Adrenal gland (tissue), 12 donors: ENCODE measurements around the gene BCL2L11. TPM values are rescaled to one million over a fixed set of nuclear protein-coding genes. Genes with fewer than 3 reads are reported as not detected.

Experiments
- DNase-seq, 7 donors: peaks; one replicate each; pipeline ENCODE4 v3.0.0-alpha.2; 2019 to 2020
- H3K27ac ChIP-seq, 5 donors: fragments of 200-600 bp; sonication (generic) in 4 of 5; 1 replicate in 3 of 5; 2 replicates in 2 of 5; pipeline versions ENCODE4 v1.5.1 to v1.8.0; 2016 to 2020; ENCODE audit warnings: mild to moderate bottlenecking in 1 of 5
- H3K27me3 ChIP-seq: fragments of 200-600 bp; 2 replicates; pipeline ENCODE4 v1.8.0; 2021
- H3K36me3 ChIP-seq, 2 donors: fragments of 200-600 bp; replicated peaks in 1 of 2; 1 replicate in 1 of 2; 2 replicates in 1 of 2; pipeline versions ENCODE4 v1.5.1 to v1.8.0; 2018 to 2022
- H3K4me1 ChIP-seq, 2 donors: fragments of 200-600 bp; replicated peaks in 1 of 2; 1 replicate in 1 of 2; 2 replicates in 1 of 2; pipeline versions ENCODE4 v1.5.1 to v1.8.0; 2018 to 2021
- H3K4me3 ChIP-seq, 4 donors: fragments of 200-600 bp; sonication (generic) in 3 of 4; one replicate each; pipeline ENCODE4 v1.5.1; 2016 to 2018
- H3K9me3 ChIP-seq, 3 donors: fragments of 200-600 bp; sonication (generic) in 1 of 3; replicated peaks in 1 of 3; 1 replicate in 2 of 3; 2 replicates in 1 of 3; pipeline versions ENCODE4 v1.5.1 to v1.8.0; 2016 to 2021
- CTCF ChIP-seq, 6 experiments: fragments of 450-650 bp in 4 of 6; fragments of 200-600 bp in 2 of 6; sonication (generic) in 1 of 6; IDR thresholded peaks; 1 replicate in 5 of 6; 2 replicates in 1 of 6; pipeline versions ENCODE4 v1.5.1 to v1.8.0; 2016 to 2021; ENCODE audit warnings: antibody characterized with exemption in 6 of 6, mild to moderate bottlenecking in 2 of 6, moderate library complexity in 1 of 6
- POLR2A ChIP-seq, 2 donors: fragments of 450-650 bp; IDR thresholded peaks; one replicate each; pipeline ENCODE4 v1.6.1; 2017; ENCODE audit warnings: antibody characterized with exemption in 2 of 2, mild to moderate bottlenecking in 2 of 2, moderate library complexity in 1 of 2
- WGBS, 4 donors: extraction: QIAGEN DNeasy Blood & Tissue Kit in 2 of 4; methylation state at CpG; one replicate each; pipeline versions ENCODE4 v1.1.5 to v1.1.7; 2013 to 2017; 5-methylcytosine and 5-hydroxymethylcytosine counted together
- intact Hi-C, 2 donors: fragments of 100-400 bp; cut with DNase I; formaldehyde crosslinking; loops; one replicate each; pipeline versions ENCODE4 v1.14.1 to v1.15.0; 2022 to 2023
- polyA plus RNA-seq, 3 donors: library from polyadenylated mRNA; stranded (reverse); fragments of 200-250 nt in 2 of 3; fragments of 350-450 nt in 1 of 3; fragmentation: Illumina TruSeq in 1 of 3; extraction: RNeasy Lipid Tissue Mini Kit (QIAGEN cat#74804) in 1 of 3; gene quantifications; one replicate each; pipeline ENCODE4 v1.2.3, GENCODE V29; 2013 to 2014
- total RNA-seq, 9 donors: library from RNA; depleted of rRNA in 4 of 9; stranded (reverse); fragments of >200 nt in 4 of 9; fragments of 120-200 nt in 1 of 9; fragmentation: NEBNext Ultra II Directional in 1 of 9; extraction: Animal tissue kit (Norgen Biotek cat#: 25700) in 1 of 9; gene quantifications; one replicate each; pipeline versions ENCODE4 v1.1.0 to v1.2.4, GENCODE V29; 2013 to 2023
- donor health status: healthy with polysubstance abuse.
- donor health status: Bipolar disorder and iron deficiency.
- donor health status: DM: yes; HTN: yes; CAD: no.
- donor health status: DM: no; HTN: no; CAD: no.
- donor health status: DM: no; HTN: no; CAD: no.
- donor health status: DM: yes; HTN: yes; CAD: no.

BCL2L11 gene
- total and polyA plus RNA-seq, 12 donors = 2.5 to 165 (median 15.7) TPM

- no peaks in the 10 kb centered on the region for H3K9me3 ChIP-seq
- no peak overlapping the region for H3K27ac ChIP-seq
- TF ChIP-seq POLR2A (IDR thresholded peaks at IDR 0.05) = no peak
- no peak for TF ChIP-seq CTCF (IDR thresholded peaks at IDR 0.05)
- H3K27me3 ChIP-seq = no peaks in the 10 kb centered on the region
- intact Hi-C loops = no loop called here
- H3K4me3 ChIP-seq = no peak overlapping the region
- H3K36me3 ChIP-seq = peaks cover 0 to 5% of the 10 kb centered on the region in 2 donors
- no peak for DNase-seq
- 87 to 96% (median 93%) methylated on average over 2 of the region's 2 CpGs for WGBS, 4 donors
- H3K4me1 ChIP-seq = no peaks in the 10 kb centered on the region
These were observed 37.1 kb downstream of the BCL2L11 start for GRCh38 chr2:111157798-111158197.

GRCh38 chr2:111159641-111160040, 38.9 kb downstream of the BCL2L11 start:
- WGBS, 4 donors = 94 to 97% (median 95%) methylated on average over 5 of the region's 5 CpGs
- Histone ChIP-seq H3K27me3 (no peaks in the 10 kb centered on the region), H3K36me3 (peaks cover 0 to 5% of the 10 kb centered on the region in 2 donors), H3K9me3 (no peaks in the 10 kb centered on the region), H3K4me3 (no peak overlapping the region), H3K4me1 (no peaks in the 10 kb centered on the region), H3K27ac (no peak overlapping the region)
- DNase-seq = no peak
- TF ChIP-seq CTCF (IDR thresholded peaks at IDR 0.05) = no peak
- no peak for TF ChIP-seq POLR2A (IDR thresholded peaks at IDR 0.05)
- intact Hi-C loops = no loop called here

GRCh38 chr2:111160758-111161157, 40.0 kb downstream of the BCL2L11 start:
- no peaks in the 10 kb centered on the region for H3K4me1 ChIP-seq
- H3K4me3 ChIP-seq = no peak overlapping the region
- DNase-seq = no peak
- 87 to 93% (median 89%) methylated on average over 3 of the region's 3 CpGs for WGBS, 4 donors
- H3K27ac ChIP-seq = no peak overlapping the region
- H3K27me3 ChIP-seq = no peaks in the 10 kb centered on the region
- no peaks in the 10 kb centered on the region for H3K9me3 ChIP-seq
- H3K36me3 ChIP-seq = peaks cover 0 to 13% of the 10 kb centered on the region in 2 donors
- intact Hi-C loops = no loop called here
- TF ChIP-seq POLR2A (IDR thresholded peaks at IDR 0.05) (no peak), CTCF (IDR thresholded peaks at IDR 0.05) (no peak)

GRCh38 chr2:111161971-111162370, 41.3 kb downstream of the BCL2L11 start:
- WGBS, 4 donors = 75 to 98% (median 87%) methylated on average over 5 to 12 of the region's 12 CpGs
- no peak for DNase-seq
- TF ChIP-seq POLR2A (IDR thresholded peaks at IDR 0.05) (no peak), CTCF (IDR thresholded peaks at IDR 0.05) (no peak)
- Histone ChIP-seq H3K9me3 (no peaks in the 10 kb centered on the region), H3K27ac (no peak overlapping the region), H3K4me1 (no peaks in the 10 kb centered on the region), H3K4me3 (no peak overlapping the region), H3K36me3 (peaks cover 0 to 13% of the 10 kb centered on the region in 2 donors), H3K27me3 (no peaks in the 10 kb centered on the region)
- intact Hi-C loops = no loop called here
